IMR-90 (cell line): Measurements from ENCODE around the gene C16orf87. TPM values are rescaled to one million over a fixed set of nuclear protein-coding genes. Genes with fewer than 3 reads are reported as not detected.

Experiments used
- ATAC-seq: fragments of 200-7000 bp; cut with Tn5 transposase; 2 replicates; pipeline ENCODE4 v1.9.1; 2020; ENCODE audit warnings: low read depth, mild to moderate bottlenecking, moderate library complexity
- BruUV-seq: library from RNA; stranded (reverse); fragments of 400-500 nt; replicated peaks from 2 replicates; lab custom pipeline; 2021; lab: Mats Ljungman, UMichigan
- CTCF ChIA-PET: fragments of 300-600 bp; formaldehyde crosslinking; extraction: SDS; loops from one replicate; lab custom pipeline; 2021; ENCODE audit warnings: antibody characterized with exemption; lab: Yijun Ruan, JAX
- POLR2A ChIA-PET: fragments of 300-600 bp; sonication (Branson Sonifier 250); formaldehyde crosslinking; loops from one replicate; lab custom pipeline; 2022; ENCODE audit warnings: antibody characterized with exemption; ENCODE audit not compliant: unreplicated experiment; lab: Charles Lee
- DNase-seq: peaks from one replicate; pipeline ENCODE4 v3.0.0; 2013
- H2AFZ ChIP-seq: replicated peaks from 2 replicates; pipeline ENCODE3; 2013; ENCODE audit warnings: low read length, mild to moderate bottlenecking; ENCODE audit not compliant: poor library complexity
- H2AK5ac ChIP-seq: 2 replicates; pipeline ENCODE4 v1.6.1; 2013; ENCODE audit warnings: low read depth, low read length, inconsistent platforms
- H2AK9ac ChIP-seq: replicated peaks from 2 replicates; pipeline ENCODE3; 2013; ENCODE audit warnings: mild to moderate bottlenecking, low read depth, low read length, moderate library complexity; ENCODE audit not compliant: poor library complexity
- H2BK120ac ChIP-seq: 2 replicates; pipeline ENCODE4 v1.6.1; 2013; ENCODE audit warnings: low read depth, low read length, inconsistent platforms
- H2BK15ac ChIP-seq: 3 replicates; pipeline ENCODE4 v1.6.1; 2013; ENCODE audit warnings: low read depth, low read length, inconsistent platforms
- H2BK20ac ChIP-seq: 2 replicates; pipeline ENCODE4 v1.6.1; 2013; ENCODE audit warnings: low read depth, mild to moderate bottlenecking, inconsistent platforms, low read length, moderate library complexity
- H2BK5ac ChIP-seq: 2 replicates; pipeline ENCODE4 v1.6.1; 2013; ENCODE audit warnings: mild to moderate bottlenecking, low read depth, low read length, inconsistent platforms; ENCODE audit not compliant: poor library complexity, severe bottlenecking
- H3K14ac ChIP-seq: replicated peaks from 2 replicates; pipeline ENCODE4 v1.6.1; 2013; ENCODE audit warnings: low read depth, low read length, inconsistent platforms
- H3K18ac ChIP-seq: 2 replicates; pipeline ENCODE4 v1.6.1; 2013; ENCODE audit warnings: low read depth, low read length, control low read depth
- H3K23ac ChIP-seq: 2 replicates; pipeline ENCODE4 v1.6.1; 2013; ENCODE audit warnings: low read depth, low read length, inconsistent platforms
- H3K27ac ChIP-seq: 2 replicates; pipeline ENCODE4 v1.5.1; 2013; ENCODE audit warnings: mild to moderate bottlenecking, control low read depth, low read length; ENCODE audit not compliant: insufficient read depth
- H3K27me3 ChIP-seq: 2 replicates; pipeline ENCODE4 v1.6.1; 2013; ENCODE audit warnings: low read length; ENCODE audit not compliant: control insufficient read depth, insufficient read depth
- H3K36me3 ChIP-seq: 2 replicates; pipeline ENCODE4 v1.6.1; 2013; ENCODE audit warnings: low read length, mixed read lengths; ENCODE audit not compliant: control insufficient read depth, insufficient read depth
- H3K4ac ChIP-seq: 2 replicates; pipeline ENCODE4 v1.6.1; 2013; ENCODE audit warnings: low read depth, low read length, inconsistent platforms
- H3K4me1 ChIP-seq: 2 replicates; pipeline ENCODE4 v1.6.1; 2013; ENCODE audit warnings: low read length, mixed read lengths; ENCODE audit not compliant: control insufficient read depth, insufficient read depth
- H3K4me2 ChIP-seq: 2 replicates; pipeline ENCODE4 v1.6.1; 2013; ENCODE audit warnings: low read depth, mild to moderate bottlenecking, control low read depth, low read length, moderate library complexity
- H3K4me3 ChIP-seq: 2 replicates; pipeline ENCODE4 v1.5.1; 2013; ENCODE audit warnings: low read depth, mild to moderate bottlenecking, control low read depth, low read length, moderate library complexity; ENCODE audit not compliant: insufficient read depth
- H3K56ac ChIP-seq: 2 replicates; pipeline ENCODE4 v1.6.1; 2013; ENCODE audit warnings: low read length, inconsistent platforms; ENCODE audit not compliant: insufficient read depth; ENCODE audit errors: extremely low read depth
- H3K79me1 ChIP-seq, 2 experiments: 2 replicates each; pipeline ENCODE4 v1.6.1; 2013; ENCODE audit warnings: low read length in 2 of 2, inconsistent platforms in 1 of 2, low read depth in 1 of 2
- H3K9ac ChIP-seq: 2 replicates; pipeline ENCODE4 v1.6.1; 2013; ENCODE audit warnings: low read depth, low read length, control low read depth
- H3K9me1 ChIP-seq: 2 replicates; pipeline ENCODE4 v1.6.1; 2013; ENCODE audit warnings: low read length, inconsistent platforms; ENCODE audit not compliant: insufficient read depth
- H3K9me3 ChIP-seq: 2 replicates; pipeline ENCODE4 v1.6.1; 2013; ENCODE audit warnings: low read length; ENCODE audit not compliant: control insufficient read depth, insufficient read depth
- H4K20me1 ChIP-seq: 2 replicates; pipeline ENCODE4 v1.6.1; 2013; ENCODE audit warnings: low read length, inconsistent platforms; ENCODE audit not compliant: insufficient read depth
- H4K5ac ChIP-seq: 2 replicates; pipeline ENCODE4 v1.6.1; 2013; ENCODE audit warnings: mild to moderate bottlenecking, low read depth, low read length, control low read depth
- H4K8ac ChIP-seq, 2 experiments: 2 replicates each; pipeline ENCODE4 v1.6.1; 2013; ENCODE audit warnings: low read depth in 2 of 2, low read length in 2 of 2, control low read depth in 1 of 2, inconsistent platforms in 1 of 2
- H4K91ac ChIP-seq: 2 replicates; pipeline ENCODE4 v1.6.1; 2013; ENCODE audit warnings: low read depth, low read length, inconsistent platforms; ENCODE audit not compliant: insufficient read depth
- BHLHE40 ChIP-seq: fragments of 150-350 bp; IDR thresholded peaks from 2 replicates; pipeline ENCODE4 v1.6.1; 2016; ENCODE audit warnings: mild to moderate bottlenecking, low read depth, low read length
- CEBPB ChIP-seq: IDR thresholded peaks from 2 replicates; pipeline ENCODE4 v1.6.1; 2012; ENCODE audit warnings: low read depth, low read length, improper control_type of control experiment
- CHD1 ChIP-seq: IDR thresholded peaks from 2 replicates; pipeline ENCODE4 v1.6.1; 2012; ENCODE audit warnings: low read depth, low read length, improper control_type of control experiment
- FOS ChIP-seq: fragments of 150-350 bp; IDR thresholded peaks from 2 replicates; pipeline ENCODE4 v1.6.1; 2016; ENCODE audit warnings: low read depth, low read length
- MAFK ChIP-seq: IDR thresholded peaks from 2 replicates; pipeline ENCODE4 v1.6.1; 2012; ENCODE audit warnings: low read depth, low read length, improper control_type of control experiment
- MAZ ChIP-seq: IDR thresholded peaks from 2 replicates; pipeline ENCODE4 v1.6.1; 2012; ENCODE audit warnings: low read depth, mild to moderate bottlenecking, low read length, improper control_type of control experiment, moderate library complexity, borderline replicate concordance
- MXI1 ChIP-seq: IDR thresholded peaks from 2 replicates; pipeline ENCODE4 v1.6.1; 2012; ENCODE audit warnings: low read depth, mild to moderate bottlenecking, low read length, moderate library complexity, borderline replicate concordance
- NFE2L2 ChIP-seq: fragments of 150-350 bp; IDR thresholded peaks from 2 replicates; pipeline ENCODE4 v1.6.1; 2016; ENCODE audit warnings: low read depth, mild to moderate bottlenecking, low read length
- POLR2A ChIP-seq: IDR thresholded peaks from 2 replicates; pipeline ENCODE4 v1.6.1; 2012; ENCODE audit warnings: mild to moderate bottlenecking, low read depth, low read length
- RAD21 ChIP-seq: IDR thresholded peaks from 2 replicates; pipeline ENCODE4 v1.6.1; 2012; ENCODE audit warnings: low read length, improper control_type of control experiment
- RCOR1 ChIP-seq: IDR thresholded peaks from 2 replicates; pipeline ENCODE4 v1.6.1; 2012; ENCODE audit warnings: mild to moderate bottlenecking, low read length, improper control_type of control experiment; ENCODE audit not compliant: insufficient replicate concordance
- RFX5 ChIP-seq: IDR thresholded peaks from 2 replicates; pipeline ENCODE4 v1.8.0; 2012; ENCODE audit warnings: low read depth, mild to moderate bottlenecking, low read length, moderate library complexity
- SMC3 ChIP-seq: fragments of 150-350 bp; IDR thresholded peaks from 2 replicates; pipeline ENCODE4 v1.6.1; 2016; ENCODE audit warnings: low read depth, mild to moderate bottlenecking, antibody characterized with exemption, low read length, moderate library complexity
- WGBS, 2 experiments: methylation state at CpG; one replicate each; pipeline versions ENCODE4 v1.1.5 to v1.1.7; 2013; ENCODE audit warnings: missing lambda C conversion rate in 2 of 2; ENCODE audit not compliant: insufficient read length in 1 of 2; ENCODE audit errors: extremely low coverage in 2 of 2; 5-methylcytosine and 5-hydroxymethylcytosine counted together
- dilution Hi-C: fragments of 300-500 bp; cut with HindIII; formaldehyde crosslinking; loops from one replicate; pipeline ENCODE4 v1.14.3; 2018; ENCODE audit warnings: low sequenced_read_pairs; ENCODE audit not compliant: unreplicated experiment
- in situ Hi-C: fragments of 300-500 bp; cut with MboI; formaldehyde crosslinking; loops from 3 replicates; pipeline ENCODE4 v1.14.3; 2019; ENCODE audit warnings: low sequenced_read_pairs, inconsistent platforms, mixed read lengths
- intact Hi-C: fragments of 100-400 bp; cut with micrococcal nuclease; formaldehyde crosslinking; loops from 2 replicates; pipeline ENCODE4 v1.10.0; 2022
- polyA plus RNA-seq, 3 experiments: library from polyadenylated mRNA; depleted of rRNA; stranded (reverse); fragments of >200 nt; gene quantifications; 2 replicates each; pipeline ENCODE4 v1.2.3, GENCODE V29; 2012; ENCODE audit warnings: low replicate concordance in 1 of 3
- total RNA-seq: library from RNA; depleted of rRNA; stranded (reverse); fragments of >200 nt; gene quantifications from 2 replicates; pipeline ENCODE4 v1.2.3, GENCODE V29; 2012
- TF ChIP-seq, protein P1 (sequence below): fragments of 150-350 bp; IDR thresholded peaks from 2 replicates; pipeline ENCODE4 v1.6.1; 2017; ENCODE audit warnings: mild to moderate bottlenecking, antibody characterized with exemption, low read length, low read depth
- TF ChIP-seq, protein P2 (sequence below): conservative IDR thresholded peaks from 2 replicates; pipeline ENCODE4 v1.5.1; 2012; ENCODE audit warnings: mild to moderate bottlenecking, low read depth, low read length, improper control_type of control experiment

C16orf87 gene
- total and polyA plus RNA-seq, 2 of the 4 experiments (the other 2 are of a cell fraction): 6.3 to 8.1 TPM

GRCh38 chr16:46850619-46851555, 19.9 kb upstream of the C16orf87 start:
- ATAC-seq: no peak
- Histone ChIP-seq H2BK15ac (no peak overlapping the region), H3K36me3 (no peaks in the 10 kb centered on the region), H4K8ac (no peak overlapping the region), H2BK5ac (no peak overlapping the region), H3K56ac (no peak overlapping the region), H2AFZ (peak overlapping the region; percentile 26), H3K23ac (peak overlapping the region; percentile 72; the same call in 1 of the 2 replicates), H3K4me3 (no peak overlapping the region), H3K9me1 (no peaks in the 10 kb centered on the region), H3K4ac (no peak overlapping the region; the same call in 1 of the 2 replicates), H2AK9ac (no peak overlapping the region), H3K14ac (no peak overlapping the region), H3K9ac (no peak overlapping the region), H3K27ac (no peak overlapping the region), H3K18ac (no peak overlapping the region), H2BK20ac (no peak overlapping the region), H3K27me3 (peaks cover 2% of the 10 kb centered on the region; the same call in 1 of the 2 replicates), H3K4me2 (no peak overlapping the region), H3K79me1 (no peaks in the 10 kb centered on the region), H3K9me3 (no peaks in the 10 kb centered on the region), H2BK120ac (no peak overlapping the region), H4K5ac (no peak overlapping the region), H4K91ac (no peak overlapping the region), H3K4me1 (no peaks in the 10 kb centered on the region), H2AK5ac (no peak overlapping the region), H4K20me1 (no peaks in the 10 kb centered on the region)
- BruUV-seq: no TSS peak
- no CpG with 5 or more reads among the region's 5 CpGs for WGBS, 2 experiments
- ChIA-PET POLR2A (no interaction called here), CTCF (interaction anchor here (0.6 kb wide), 1 partner anchor 54 kb away, joined by 4 read pairs; no protein-coding TSS in a partner anchor)
- intact Hi-C loops: loop anchor here (5.0 to 10.0 kb wide), 2 partner anchors 36 to 294 kb away; partner anchors contain the start of gene NETO2
- DNase-seq: no peak
- in situ Hi-C loops: no loop called here
- dilution Hi-C loops: no loop called here
- TF ChIP-seq, protein P1, sequence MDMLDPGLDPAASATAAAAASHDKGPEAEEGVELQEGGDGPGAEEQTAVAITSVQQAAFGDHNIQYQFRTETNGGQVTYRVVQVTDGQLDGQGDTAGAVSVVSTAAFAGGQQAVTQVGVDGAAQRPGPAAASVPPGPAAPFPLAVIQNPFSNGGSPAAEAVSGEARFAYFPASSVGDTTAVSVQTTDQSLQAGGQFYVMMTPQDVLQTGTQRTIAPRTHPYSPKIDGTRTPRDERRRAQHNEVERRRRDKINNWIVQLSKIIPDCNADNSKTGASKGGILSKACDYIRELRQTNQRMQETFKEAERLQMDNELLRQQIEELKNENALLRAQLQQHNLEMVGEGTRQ: no peak
- TF ChIP-seq CHD1 (no peak), SMC3 (no peak), MAFK (no peak), MXI1 (no peak), CEBPB (no peak), FOS (no peak), RCOR1 (no peak), RAD21 (no peak), BHLHE40 (no peak), POLR2A (no peak), RFX5 (no peak), MAZ (no peak), NFE2L2 (no peak)
- TF ChIP-seq, protein P2, sequence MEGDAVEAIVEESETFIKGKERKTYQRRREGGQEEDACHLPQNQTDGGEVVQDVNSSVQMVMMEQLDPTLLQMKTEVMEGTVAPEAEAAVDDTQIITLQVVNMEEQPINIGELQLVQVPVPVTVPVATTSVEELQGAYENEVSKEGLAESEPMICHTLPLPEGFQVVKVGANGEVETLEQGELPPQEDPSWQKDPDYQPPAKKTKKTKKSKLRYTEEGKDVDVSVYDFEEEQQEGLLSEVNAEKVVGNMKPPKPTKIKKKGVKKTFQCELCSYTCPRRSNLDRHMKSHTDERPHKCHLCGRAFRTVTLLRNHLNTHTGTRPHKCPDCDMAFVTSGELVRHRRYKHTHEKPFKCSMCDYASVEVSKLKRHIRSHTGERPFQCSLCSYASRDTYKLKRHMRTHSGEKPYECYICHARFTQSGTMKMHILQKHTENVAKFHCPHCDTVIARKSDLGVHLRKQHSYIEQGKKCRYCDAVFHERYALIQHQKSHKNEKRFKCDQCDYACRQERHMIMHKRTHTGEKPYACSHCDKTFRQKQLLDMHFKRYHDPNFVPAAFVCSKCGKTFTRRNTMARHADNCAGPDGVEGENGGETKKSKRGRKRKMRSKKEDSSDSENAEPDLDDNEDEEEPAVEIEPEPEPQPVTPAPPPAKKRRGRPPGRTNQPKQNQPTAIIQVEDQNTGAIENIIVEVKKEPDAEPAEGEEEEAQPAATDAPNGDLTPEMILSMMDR: no peak
